ENCODE measurements around the gene CTTNBP2.

Gene CTTNBP2

GRCh38 chr7:117873310-117874190 lies at the start of gene CTTNBP2:
Gene CTTNBP2 (minus strand): TSS chr7:117873441. CDS start chr7:117873415, 26 bp downstream.
- H2AFZ ChIP-seq (ENCODE audit: low read depth, low read length) = peak within 1 kb of the TSS; percentile 81; the same call in 1 of the 2 replicates
- peaks cover 21% of the 10 kb centered on the region for H3K4me1 ChIP-seq (ENCODE audit: low read length)
- H3K27me3 ChIP-seq (ENCODE audit: low read depth, low read length) = no peaks in the 10 kb centered on the region
- H3K79me2 ChIP-seq (ENCODE audit: low read length) = no peaks in the 10 kb centered on the region
- H4K20me1 ChIP-seq (ENCODE audit: insufficient read depth, low read length) = no peaks in the 10 kb centered on the region
- H3K36me3 ChIP-seq (replicated peaks; ENCODE audit: low read depth, low read length) = no peaks in the 10 kb centered on the region
- H3K9me3 ChIP-seq (ENCODE audit: insufficient read depth, low read length) = no peaks in the 10 kb centered on the region
- TF ChIP-seq CTCF (IDR thresholded peaks at IDR 0.05; ENCODE audit: low read depth, low read length) = no peak
- TF ChIP-seq EZH2phosphoT487 (IDR thresholded peaks at IDR 0.05; ENCODE audit: low read depth) = no peak
- H3K27ac ChIP-seq (ENCODE audit: low read length) = no peak within 1 kb of the TSS
- H3K4me3 ChIP-seq (ENCODE audit: low read length) = peak within 1 kb of the TSS; percentile 78
- H3K4me2 ChIP-seq (ENCODE audit: low read length) = peak within 1 kb of the TSS; percentile 79
- peak within 1 kb of the TSS; percentile 51 for H3K9ac ChIP-seq (ENCODE audit: low read length)

GRCh38 chr7:117916309-117916708 lies 43.1 kb upstream of the CTTNBP2 start:
- H3K4me3 ChIP-seq (ENCODE audit: low read length) = no peak overlapping the region
- no peaks in the 10 kb centered on the region for H3K9me3 ChIP-seq (ENCODE audit: insufficient read depth, low read length)
- no peak overlapping the region for H2AFZ ChIP-seq (ENCODE audit: low read depth, low read length)
- H3K36me3 ChIP-seq (replicated peaks; ENCODE audit: low read depth, low read length) = no peaks in the 10 kb centered on the region
- no peaks in the 10 kb centered on the region for H3K4me1 ChIP-seq (ENCODE audit: low read length)
- no peak overlapping the region for H3K9ac ChIP-seq (ENCODE audit: low read length)
- H3K27ac ChIP-seq (ENCODE audit: low read length) = no peak overlapping the region
- no peaks in the 10 kb centered on the region for H4K20me1 ChIP-seq (ENCODE audit: insufficient read depth, low read length)
- H3K27me3 ChIP-seq (ENCODE audit: low read depth, low read length) = no peaks in the 10 kb centered on the region
- no peak overlapping the region for H3K4me2 ChIP-seq (ENCODE audit: low read length)
- H3K79me2 ChIP-seq (ENCODE audit: low read length) = no peaks in the 10 kb centered on the region
- TF ChIP-seq EZH2phosphoT487 (IDR thresholded peaks at IDR 0.05; ENCODE audit: low read depth) (no peak), CTCF (IDR thresholded peaks at IDR 0.05; ENCODE audit: low read depth, low read length) (no peak)

GRCh38 chr7:117912421-117912820 lies 39.2 kb upstream of the CTTNBP2 start:
- Histone ChIP-seq H3K27ac (ENCODE audit: low read length) (no peak overlapping the region), H3K9me3 (ENCODE audit: insufficient read depth, low read length) (no peaks in the 10 kb centered on the region), H3K36me3 (replicated peaks; ENCODE audit: low read depth, low read length) (no peaks in the 10 kb centered on the region), H2AFZ (ENCODE audit: low read depth, low read length) (no peak overlapping the region), H3K4me3 (ENCODE audit: low read length) (no peak overlapping the region), H3K9ac (ENCODE audit: low read length) (no peak overlapping the region), H3K79me2 (ENCODE audit: low read length) (no peaks in the 10 kb centered on the region), H3K4me1 (ENCODE audit: low read length) (no peaks in the 10 kb centered on the region), H4K20me1 (ENCODE audit: insufficient read depth, low read length) (no peaks in the 10 kb centered on the region), H3K4me2 (ENCODE audit: low read length) (no peak overlapping the region), H3K27me3 (ENCODE audit: low read depth, low read length) (no peaks in the 10 kb centered on the region)
- TF ChIP-seq CTCF (IDR thresholded peaks at IDR 0.05; ENCODE audit: low read depth, low read length) (no peak), EZH2phosphoT487 (IDR thresholded peaks at IDR 0.05; ENCODE audit: low read depth) (no peak)

- H3K9ac ChIP-seq (ENCODE audit: low read length) = no peak overlapping the region
- TF ChIP-seq EZH2phosphoT487 (IDR thresholded peaks at IDR 0.05; ENCODE audit: low read depth) (no peak), CTCF (IDR thresholded peaks at IDR 0.05; ENCODE audit: low read depth, low read length) (no peak)
- H3K27ac ChIP-seq (ENCODE audit: low read length) = no peak overlapping the region
- H3K4me3 ChIP-seq (ENCODE audit: low read length) = no peak overlapping the region
- H3K27me3 ChIP-seq (ENCODE audit: low read depth, low read length) = no peaks in the 10 kb centered on the region
- no peaks in the 10 kb centered on the region for H3K79me2 ChIP-seq (ENCODE audit: low read length)
- no peaks in the 10 kb centered on the region for H3K4me1 ChIP-seq (ENCODE audit: low read length)
- H4K20me1 ChIP-seq (ENCODE audit: insufficient read depth, low read length) = no peaks in the 10 kb centered on the region
- no peaks in the 10 kb centered on the region for H3K36me3 ChIP-seq (replicated peaks; ENCODE audit: low read depth, low read length)
- no peak overlapping the region for H2AFZ ChIP-seq (ENCODE audit: low read depth, low read length)
- no peak overlapping the region for H3K4me2 ChIP-seq (ENCODE audit: low read length)
- H3K9me3 ChIP-seq (ENCODE audit: insufficient read depth, low read length) = no peaks in the 10 kb centered on the region
Measured at GRCh38 chr7:117908031-117908795, 35.0 kb upstream of the CTTNBP2 start.
